Brain microvascular endothelial cell (primary cell): ENCODE data around the gene DIAPH3.
A peak's percentile ranks its signal among the peaks of the same experiment; 100 is the strongest.

Experiments used
- DNase-seq: peaks from one replicate; pipeline ENCODE4 v3.0.0-alpha.2; 2020
- H3K27ac ChIP-seq: fragments of 250-450 bp; sonication (Bioruptor Pico); 2 replicates; pipeline ENCODE4 v1.5.1; 2020; ENCODE audit warnings: mild to moderate bottlenecking, moderate library complexity
- H3K27me3 ChIP-seq: fragments of 250-450 bp; sonication (Bioruptor Pico); replicated peaks from 2 replicates; pipeline ENCODE4 v1.5.1; 2020; ENCODE audit warnings: mild to moderate bottlenecking
- H3K36me3 ChIP-seq: fragments of 250-450 bp; sonication (Bioruptor Pico); replicated peaks from 2 replicates; pipeline ENCODE4 v1.5.1; 2020; ENCODE audit warnings: mild to moderate bottlenecking
- H3K4me3 ChIP-seq: 2 replicates; pipeline ENCODE4 v1.5.1; 2011; ENCODE audit warnings: low read depth, mild to moderate bottlenecking, control low read depth, low read length, moderate library complexity
- CTCF ChIP-seq: IDR thresholded peaks from 2 replicates; pipeline ENCODE4 v1.5.1; 2011; ENCODE audit warnings: low read depth, mild to moderate bottlenecking, moderate library complexity, low read length, control low read depth, inconsistent platforms; ENCODE audit errors: missing control alignments
- in situ Hi-C: cut with HindIII; loops from 2 replicates; pipeline ENCODE4 v1.10.0; 2017; ENCODE audit warnings: low sequenced_read_pairs, low pct_ligation_motif_present

DIAPH3 gene

GRCh38 chr13:59746291-59746962, 417.3 kb downstream of the DIAPH3 start:
- no peak for TF ChIP-seq CTCF
- peak; percentile 26 for DNase-seq
- H3K27me3 ChIP-seq, result no peaks in the 10 kb centered on the region
- H3K36me3 ChIP-seq, result no peaks in the 10 kb centered on the region
- peak overlapping the region; percentile 46 for H3K27ac ChIP-seq
- in situ Hi-C loops, result no loop called here
- H3K4me3 ChIP-seq, result no peak overlapping the region

GRCh38 chr13:59745392-59745788, 418.3 kb downstream of the DIAPH3 start:
- DNase-seq, result peak; percentile 49
- no peak overlapping the region for H3K4me3 ChIP-seq
- H3K36me3 ChIP-seq, result no peaks in the 10 kb centered on the region
- no peak for TF ChIP-seq CTCF
- in situ Hi-C loops, result no loop called here
- H3K27me3 ChIP-seq, result no peaks in the 10 kb centered on the region
- H3K27ac ChIP-seq, result no peak overlapping the region

DNA sequence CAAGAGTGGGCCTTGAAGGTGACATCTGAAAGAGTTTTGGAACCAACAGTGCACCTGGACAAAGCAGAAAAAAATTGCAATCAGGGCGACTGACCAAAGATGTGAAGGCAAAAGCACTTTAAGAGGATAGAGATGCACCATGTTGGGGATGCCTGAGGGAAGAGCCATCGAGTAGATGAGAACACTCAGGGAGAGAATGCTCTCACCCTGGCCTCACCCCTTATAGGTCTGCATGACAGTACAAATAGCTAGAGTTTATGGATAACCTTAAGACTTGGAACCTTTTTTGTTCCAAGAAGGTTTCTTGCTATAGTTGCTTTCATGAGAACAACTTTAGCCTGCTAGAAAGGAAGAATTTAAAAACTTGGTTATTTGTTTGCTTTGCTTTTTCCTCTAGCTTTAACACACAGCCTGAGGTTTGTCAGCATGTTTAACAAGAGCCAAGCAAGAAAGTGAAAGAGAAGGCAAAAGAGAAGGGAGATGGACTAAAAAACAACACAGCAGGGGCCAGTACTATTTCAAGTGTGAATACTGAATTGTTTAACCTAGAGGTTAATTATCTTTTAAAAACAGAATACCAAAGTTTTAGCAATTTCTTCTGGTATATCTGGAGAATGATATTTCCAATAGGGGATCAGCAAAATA, 418.9 kb downstream of the DIAPH3 start:
- no peak for TF ChIP-seq CTCF
- Histone ChIP-seq H3K36me3 (no peaks in the 10 kb centered on the region), H3K27ac (no peak overlapping the region), H3K4me3 (no peak overlapping the region), H3K27me3 (no peaks in the 10 kb centered on the region)
- no peak for DNase-seq
- in situ Hi-C loops, result no loop called here

DNA sequence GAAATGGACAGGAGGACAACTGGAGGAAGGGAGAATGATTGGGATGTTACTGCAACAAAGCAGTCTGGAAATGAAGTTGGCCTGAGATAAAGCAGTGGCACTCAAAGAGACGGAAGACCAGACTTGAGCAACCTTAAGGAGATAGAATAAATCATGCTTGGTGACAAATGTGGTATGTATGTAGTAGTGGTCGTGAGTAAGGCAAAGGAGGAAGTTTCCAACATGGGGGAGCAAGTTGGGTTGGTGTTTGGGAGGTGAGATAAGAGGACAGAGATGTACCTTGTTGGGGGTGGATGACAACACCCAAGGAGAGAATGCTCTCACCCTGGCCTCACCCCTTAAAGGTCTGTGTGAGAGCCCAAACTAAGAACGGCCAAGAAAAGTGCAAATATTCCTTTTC, 420.5 kb downstream of the DIAPH3 start:
- no peak overlapping the region for H3K4me3 ChIP-seq
- in situ Hi-C loops, result no loop called here
- no peaks in the 10 kb centered on the region for H3K36me3 ChIP-seq
- H3K27me3 ChIP-seq, result no peaks in the 10 kb centered on the region
- H3K27ac ChIP-seq, result no peak overlapping the region
- DNase-seq, result no peak
- no peak for TF ChIP-seq CTCF

- no peak overlapping the region for H3K27ac ChIP-seq
- in situ Hi-C loops, result no loop called here
Measured at GRCh38 chr13:59742467-59742866, 421.3 kb downstream of the DIAPH3 start.

More at GRCh38 chr13:59742467-59742866, 421.3 kb downstream of the DIAPH3 start:
- no peak for TF ChIP-seq CTCF
- no peak for DNase-seq
- Histone ChIP-seq H3K36me3 (no peaks in the 10 kb centered on the region), H3K4me3 (no peak overlapping the region), H3K27me3 (no peaks in the 10 kb centered on the region)
